ENCODE measurements around the gene CLDN9.
A peak's percentile ranks its signal among the peaks of the same experiment; 100 is the strongest.

CLDN9 gene

DNA sequence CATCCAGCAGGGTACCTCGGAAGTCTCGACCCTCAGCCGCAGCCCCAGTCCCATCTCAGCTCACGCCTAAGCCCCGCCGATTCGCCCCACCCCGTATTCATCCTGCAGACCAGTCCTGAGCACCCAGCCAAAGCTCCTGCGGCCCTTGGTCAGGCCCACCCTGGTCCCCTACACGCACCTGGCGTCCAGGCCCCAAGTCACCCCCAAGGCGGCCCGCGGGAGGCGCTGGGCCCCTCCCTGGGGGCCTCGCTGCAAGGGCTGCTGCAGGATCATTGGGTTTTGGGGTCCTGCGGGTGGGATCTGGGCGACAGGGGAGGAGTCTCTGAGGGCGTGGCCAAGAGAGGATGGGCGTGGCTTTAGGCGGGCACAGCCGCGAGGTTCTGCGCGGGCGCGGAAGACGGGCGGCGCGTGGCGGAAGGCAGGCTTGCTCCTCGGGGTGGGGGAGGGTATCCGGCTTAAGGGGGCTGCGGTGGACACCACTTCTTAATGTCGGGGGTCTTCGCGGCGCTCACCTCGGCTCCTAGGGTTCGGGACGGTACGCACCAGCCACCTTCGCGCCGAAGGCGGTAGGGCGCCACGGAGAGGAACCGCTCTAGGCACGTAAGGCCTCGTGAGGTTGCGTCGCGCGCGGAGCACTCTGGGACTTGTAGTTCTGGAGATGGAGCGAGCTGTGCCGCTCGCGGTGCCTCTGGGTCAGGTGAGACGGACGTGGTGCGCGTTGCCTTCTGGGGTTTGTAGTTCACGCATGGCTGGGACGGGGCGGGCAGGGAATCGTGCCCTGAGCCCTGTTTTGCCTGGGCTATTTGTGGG is 11.2 kb downstream of the CLDN9 start, which contains the start of the genes HCFC1R1 and THOC6 (continued):
- peak; percentile 84 for TF ChIP-seq KLF17 (tag by site-specific recombination; IDR thresholded peaks at IDR 0.05)
- TF ChIP-seq KLF1 (tag by site-specific recombination; IDR thresholded peaks at IDR 0.05) = peak; percentile 90
- peak; percentile 91 for TF ChIP-seq ZNF600 (tag by site-specific recombination; IDR thresholded peaks at IDR 0.05)
- TF ChIP-seq OVOL3 (tag by site-specific recombination; IDR thresholded peaks at IDR 0.05) = peak; percentile 49; the same call in 1 of the 2 replicates
- no peak for TF ChIP-seq ZNF558 (tag by site-specific recombination; IDR thresholded peaks at IDR 0.05)
- no peak for TF ChIP-seq ZNF701 (tag by site-specific recombination; IDR thresholded peaks at IDR 0.05)
- TF ChIP-seq, protein P1, sequence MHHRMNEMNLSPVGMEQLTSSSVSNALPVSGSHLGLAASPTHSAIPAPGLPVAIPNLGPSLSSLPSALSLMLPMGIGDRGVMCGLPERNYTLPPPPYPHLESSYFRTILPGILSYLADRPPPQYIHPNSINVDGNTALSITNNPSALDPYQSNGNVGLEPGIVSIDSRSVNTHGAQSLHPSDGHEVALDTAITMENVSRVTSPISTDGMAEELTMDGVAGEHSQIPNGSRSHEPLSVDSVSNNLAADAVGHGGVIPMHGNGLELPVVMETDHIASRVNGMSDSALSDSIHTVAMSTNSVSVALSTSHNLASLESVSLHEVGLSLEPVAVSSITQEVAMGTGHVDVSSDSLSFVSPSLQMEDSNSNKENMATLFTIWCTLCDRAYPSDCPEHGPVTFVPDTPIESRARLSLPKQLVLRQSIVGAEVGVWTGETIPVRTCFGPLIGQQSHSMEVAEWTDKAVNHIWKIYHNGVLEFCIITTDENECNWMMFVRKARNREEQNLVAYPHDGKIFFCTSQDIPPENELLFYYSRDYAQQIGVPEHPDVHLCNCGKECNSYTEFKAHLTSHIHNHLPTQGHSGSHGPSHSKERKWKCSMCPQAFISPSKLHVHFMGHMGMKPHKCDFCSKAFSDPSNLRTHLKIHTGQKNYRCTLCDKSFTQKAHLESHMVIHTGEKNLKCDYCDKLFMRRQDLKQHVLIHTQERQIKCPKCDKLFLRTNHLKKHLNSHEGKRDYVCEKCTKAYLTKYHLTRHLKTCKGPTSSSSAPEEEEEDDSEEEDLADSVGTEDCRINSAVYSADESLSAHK (tag by site-specific recombination; IDR thresholded peaks at IDR 0.05) = peak; percentile 62
- TF ChIP-seq ZNF660 (tag by site-specific recombination; IDR thresholded peaks at IDR 0.05) = 0 out of 2 replicates have a peak, but pooled peaks have one; percentile 71
- TF ChIP-seq, protein P2, sequence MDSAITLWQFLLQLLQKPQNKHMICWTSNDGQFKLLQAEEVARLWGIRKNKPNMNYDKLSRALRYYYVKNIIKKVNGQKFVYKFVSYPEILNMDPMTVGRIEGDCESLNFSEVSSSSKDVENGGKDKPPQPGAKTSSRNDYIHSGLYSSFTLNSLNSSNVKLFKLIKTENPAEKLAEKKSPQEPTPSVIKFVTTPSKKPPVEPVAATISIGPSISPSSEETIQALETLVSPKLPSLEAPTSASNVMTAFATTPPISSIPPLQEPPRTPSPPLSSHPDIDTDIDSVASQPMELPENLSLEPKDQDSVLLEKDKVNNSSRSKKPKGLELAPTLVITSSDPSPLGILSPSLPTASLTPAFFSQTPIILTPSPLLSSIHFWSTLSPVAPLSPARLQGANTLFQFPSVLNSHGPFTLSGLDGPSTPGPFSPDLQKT (IDR thresholded peaks at IDR 0.05; ENCODE audit: borderline replicate concordance, low read depth, low read length) = no peak
- TF ChIP-seq ZBTB21 (tag by site-specific recombination; IDR thresholded peaks at IDR 0.05) = peak; percentile 12; the same call in 1 of the 2 replicates
- peak; percentile 73; the same call in 1 of the 2 replicates for TF ChIP-seq KLF10 (tag by site-specific recombination; IDR thresholded peaks at IDR 0.05)
- peak; percentile 95 for TF ChIP-seq ZEB2 (tag by site-specific recombination; IDR thresholded peaks at IDR 0.05)
- TF ChIP-seq GLIS1 (tag by site-specific recombination; IDR thresholded peaks at IDR 0.05) = peak; percentile 96
- TF ChIP-seq ZNF133 (tag by site-specific recombination; IDR thresholded peaks at IDR 0.05) = no peak

DNA sequence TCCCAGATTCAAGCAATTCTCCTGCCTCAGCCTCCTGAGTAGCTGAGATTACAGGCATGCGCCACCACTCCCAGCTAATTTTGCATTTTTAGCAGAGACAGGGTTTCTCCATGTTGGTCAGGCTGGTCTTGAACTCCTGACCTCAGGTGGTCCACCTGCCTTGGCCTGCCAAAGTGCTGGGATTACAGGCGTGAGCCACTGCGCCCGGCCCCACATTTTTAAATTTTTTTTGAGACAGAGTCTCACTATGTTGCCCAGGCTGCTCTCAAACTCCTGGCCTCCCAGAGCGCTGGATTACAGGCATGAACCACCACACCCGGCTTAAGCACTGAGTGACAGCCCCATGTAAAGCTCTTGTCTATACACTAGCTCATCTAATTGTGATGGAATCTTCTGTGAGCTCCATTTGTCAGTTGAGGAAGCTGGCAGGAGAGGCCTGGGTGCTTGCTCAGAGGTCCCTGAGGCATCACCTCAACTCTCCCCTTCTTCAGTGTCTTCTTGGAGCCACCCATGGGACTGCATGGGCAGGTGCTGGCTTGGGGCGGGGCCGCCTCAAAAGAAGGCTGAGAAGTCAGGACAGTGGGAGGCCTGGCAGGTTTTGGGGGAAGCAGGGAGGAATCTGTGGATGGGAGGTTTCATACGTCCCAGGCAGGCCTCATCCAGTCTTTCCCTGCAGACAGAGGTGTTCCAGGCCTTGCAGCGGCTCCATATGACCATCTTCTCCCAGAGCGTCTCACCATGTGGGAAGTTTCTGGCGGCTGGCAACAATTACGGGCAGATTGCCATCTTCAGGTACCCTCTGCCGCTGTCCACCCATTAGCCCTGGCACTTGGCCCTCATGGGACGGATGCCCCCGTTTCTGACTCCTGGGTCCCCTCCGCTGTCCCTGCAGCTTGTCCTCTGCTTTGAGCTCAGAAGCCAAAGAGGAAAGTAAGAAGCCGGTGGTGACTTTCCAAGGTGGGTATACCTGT is 12.6 kb downstream of the CLDN9 start:
- ChIA-PET CTCF (interaction anchor here (0.7 to 1.2 kb wide), 4 partner anchors 8 to 108 kb away, joined by 3 to 5 read pairs (median 4); no protein-coding TSS in a partner anchor), POLR2A (interaction anchor here (0.7 to 11.9 kb wide), 3 partner anchors 20 to 512 kb away, joined by 3 to 247 read pairs (median 6); no protein-coding TSS in a partner anchor)
- TF ChIP-seq YY1 (tag by site-specific recombination; IDR thresholded peaks at IDR 0.05) (no peak), GLI4 (tag by site-specific recombination; IDR thresholded peaks at IDR 0.05) (no peak), RBAK (tag by site-specific recombination; IDR thresholded peaks at IDR 0.05) (no peak), ZNF354C (tag by site-specific recombination; IDR thresholded peaks at IDR 0.05; ENCODE audit: borderline replicate concordance, low read depth) (no peak), ZNF76 (tag by site-specific recombination; IDR thresholded peaks at IDR 0.05; ENCODE audit: borderline replicate concordance, low read depth) (no peak), ZNF548 (tag by site-specific recombination; IDR thresholded peaks at IDR 0.05) (no peak), REPIN1 (tag by site-specific recombination; IDR thresholded peaks at IDR 0.05; ENCODE audit: low read depth) (no peak), KLF8 (tag by site-specific recombination; IDR thresholded peaks at IDR 0.05) (no peak), SP7 (tag by site-specific recombination; IDR thresholded peaks at IDR 0.05) (no peak), ZNF292 (tag by site-specific recombination; IDR thresholded peaks at IDR 0.05; ENCODE audit: borderline replicate concordance, low read depth) (no peak), ZNF561 (tag by site-specific recombination; IDR thresholded peaks at IDR 0.05; ENCODE audit: borderline replicate concordance) (no peak), ZNF350 (tag by site-specific recombination; IDR thresholded peaks at IDR 0.05) (no peak), ZNF404 (tag by site-specific recombination; IDR thresholded peaks at IDR 0.05) (no peak), ZNF585B (tag by site-specific recombination; IDR thresholded peaks at IDR 0.05) (no peak), ZBTB48 (tag by site-specific recombination; IDR thresholded peaks at IDR 0.05) (no peak), ZNF426 (tag by site-specific recombination; IDR thresholded peaks at IDR 0.05) (no peak)
- peaks cover 27% of the 10 kb centered on the region for H3K4me1 ChIP-seq (ENCODE audit: control insufficient read depth, insufficient read depth, low read length)
- H3K9me3 ChIP-seq (ENCODE audit: control insufficient read depth, insufficient read depth, low read depth, low read length) = no peaks in the 10 kb centered on the region
- peaks cover 0 to 22% of the 10 kb centered on the region in 2 experiments; a peak in 1 of 3 replicates for H3K36me3 ChIP-seq (ENCODE audit: control insufficient read depth in 2 of 2, insufficient read depth in 1 of 2, low read length in 2 of 2)
- H3K4me3 ChIP-seq (ENCODE audit: low read depth, low read length) = no peak overlapping the region
- no peak overlapping the region for H3K27ac ChIP-seq (ENCODE audit: extremely low read depth, low read depth, low read length)

All from HEK293 (cell line).